ENCODE data around the gene HACD3. TPM values are rescaled to one million over a fixed set of nuclear protein-coding genes. Genes with fewer than 3 reads are reported as not detected.

The HACD3 gene
- total and polyA plus RNA-seq, 12 donors, result 3.7 to 13.4 (median 8.2) TPM

- TF ChIP-seq CTCF (IDR thresholded peaks at IDR 0.05), result no peak
- no peak overlapping the region for H3K27ac ChIP-seq
- intact Hi-C loops (cut with DNase I), result no loop called here
- no peak overlapping the region for H3K4me3 ChIP-seq
- ATAC-seq (no peak), DNase-seq (no peak)
- no peaks in the 10 kb centered on the region for H3K27me3 ChIP-seq
- no peaks in the 10 kb centered on the region for H3K4me1 ChIP-seq
- peaks cover 0 to 30% (median 8%) of the 10 kb centered on the region in 9 donors for H3K36me3 ChIP-seq
- no peaks in the 10 kb centered on the region for H3K9me3 ChIP-seq
These were observed 92.8 kb downstream of the HACD3 start for GRCh38 chr15:65623103-65623502.

GRCh38 chr15:65626856-65627255, 96.6 kb downstream of the HACD3 start:
- 61 to 68% methylated on average over 4 of the region's 4 CpGs for WGBS, 2 donors
- no peaks in the 10 kb centered on the region for H3K27me3 ChIP-seq
- no peaks in the 10 kb centered on the region for H3K9me3 ChIP-seq
- peaks cover 0 to 5% (median 0%) of the 10 kb centered on the region in 9 donors for H3K4me1 ChIP-seq
- intact Hi-C loops (cut with DNase I), result no loop called here
- TF ChIP-seq CTCF (IDR thresholded peaks at IDR 0.05), result no peak
- ATAC-seq (no peak), DNase-seq (no peak)
- no peak overlapping the region for H3K27ac ChIP-seq
- no peak overlapping the region for H3K4me3 ChIP-seq
- H3K36me3 ChIP-seq, result peaks cover 0 to 25% (median 8%) of the 10 kb centered on the region in 9 donors

Other genes with a start within 250 kb of the HACD3 start
- 1 to 10 TPM; 3.3 to 5.2 (median 4.8) TPM for gene PARP16, start 243.6 kb upstream of the HACD3 start, total RNA-seq
- gene PARP16, start 243.6 kb upstream of the HACD3 start, polyA plus RNA-seq, result 1 to 10 TPM; 3.1 to 4.6 TPM
- not detected for gene RNU5A-1, start 234.4 kb upstream of the HACD3 start, total RNA-seq
- gene RNU5A-1, start 234.4 kb upstream of the HACD3 start, polyA plus RNA-seq, result not detected
- gene RNU5B-1, start 225.8 kb upstream of the HACD3 start, total RNA-seq, result 10 to 100 TPM in 2 of 10 donors, not detected in 8; 18.2 to 51.0 TPM
- not detected for gene RNU5B-1, start 225.8 kb upstream of the HACD3 start, polyA plus RNA-seq
- gene IGDCC3, start 152.5 kb upstream of the HACD3 start, total RNA-seq, result under 1 TPM in 7 of 10 donors, not detected in 3; 0.05 to 0.57 (median 0.16) TPM
- gene IGDCC3, start 152.5 kb upstream of the HACD3 start, polyA plus RNA-seq, result under 1 TPM in 1 of 2 donors, not detected in 1; under 0.01 TPM
- gene IGDCC4, start 107.5 kb upstream of the HACD3 start, total RNA-seq, result 1 to 10 TPM in 5 of 10 donors, under 1 TPM in 5; 0.37 to 2.2 (median 0.94) TPM
- gene IGDCC4, start 107.5 kb upstream of the HACD3 start, polyA plus RNA-seq, result 1 to 10 TPM in 1 of 2 donors, under 1 TPM in 1; 0.35 to 1.2 TPM
- 10 to 100 TPM; 32.3 to 45.3 (median 38.9) TPM for gene DPP8, start 12.8 kb upstream of the HACD3 start, total RNA-seq
- 1 to 10 TPM; 6.9 to 8.8 TPM for gene DPP8, start 12.8 kb upstream of the HACD3 start, polyA plus RNA-seq
- 10 to 100 TPM; 11.1 to 18.4 (median 14.7) TPM for gene INTS14, start 80.7 kb downstream of the HACD3 start, total RNA-seq
- 10 to 100 TPM in 1 of 2 donors, 1 to 10 TPM in 1; 9.1 to 12.1 TPM for gene INTS14, start 80.7 kb downstream of the HACD3 start, polyA plus RNA-seq
- gene SLC24A1, start 91.5 kb downstream of the HACD3 start, total RNA-seq, result 1 to 10 TPM; 1.3 to 5.3 (median 2.2) TPM
- gene SLC24A1, start 91.5 kb downstream of the HACD3 start, polyA plus RNA-seq, result 1 to 10 TPM; 1.2 to 1.5 TPM